Skeletal muscle tissue (tissue), 4 donors: Measurements from ENCODE around the gene FXR1. TPM values are rescaled to one million over a fixed set of nuclear protein-coding genes. Genes with fewer than 3 reads are reported as not detected.
"Not testable (repeated sequence)": the region's sequence is repeated elsewhere in the genome, so short reads cannot be mapped to it uniquely, and the experiment has no call there.

ENCODE experiments used
- H3K27ac ChIP-seq: one replicate; pipeline ENCODE4 v1.7.0; 2013; ENCODE audit warnings: mild to moderate bottlenecking, low read depth, low read length, inconsistent platforms
- H3K27me3 ChIP-seq, 3 donors: one replicate each; pipeline ENCODE4 v1.7.0; 2013; ENCODE audit warnings: low read length in 3 of 3; ENCODE audit not compliant: control insufficient read depth in 3 of 3, insufficient read depth in 3 of 3
- H3K36me3 ChIP-seq, 3 donors: one replicate each; pipeline ENCODE4 v1.7.0; 2013; ENCODE audit warnings: low read length in 3 of 3; ENCODE audit not compliant: control insufficient read depth in 3 of 3, insufficient read depth in 3 of 3
- H3K4me1 ChIP-seq, 3 donors: one replicate each; pipeline ENCODE4 v1.7.0; 2013; ENCODE audit warnings: low read length in 3 of 3, mild to moderate bottlenecking in 3 of 3; ENCODE audit not compliant: control insufficient read depth in 3 of 3, insufficient read depth in 3 of 3
- H3K4me3 ChIP-seq, 3 donors: one replicate each; pipeline ENCODE4 v1.7.0; 2013; ENCODE audit warnings: low read length in 3 of 3
- H3K9ac ChIP-seq, 3 donors: one replicate each; pipeline ENCODE4 v1.7.0; 2013; ENCODE audit warnings: low read length in 3 of 3, mild to moderate bottlenecking in 3 of 3, moderate library complexity in 2 of 3, low read depth in 1 of 3
- H3K9me3 ChIP-seq, 3 donors: one replicate each; pipeline ENCODE4 v1.7.0; 2013; ENCODE audit warnings: low read length in 3 of 3; ENCODE audit not compliant: control insufficient read depth in 3 of 3
- total RNA-seq: library from RNA; depleted of rRNA; stranded (reverse); fragments of >200 nt; gene quantifications from one replicate; pipeline ENCODE4 v1.2.3, GENCODE V29; 2014
- donor health status: Osteomylitis.

FXR1 gene
- total RNA-seq, 1 donor from 2014 or later, result 447 TPM

DNA sequence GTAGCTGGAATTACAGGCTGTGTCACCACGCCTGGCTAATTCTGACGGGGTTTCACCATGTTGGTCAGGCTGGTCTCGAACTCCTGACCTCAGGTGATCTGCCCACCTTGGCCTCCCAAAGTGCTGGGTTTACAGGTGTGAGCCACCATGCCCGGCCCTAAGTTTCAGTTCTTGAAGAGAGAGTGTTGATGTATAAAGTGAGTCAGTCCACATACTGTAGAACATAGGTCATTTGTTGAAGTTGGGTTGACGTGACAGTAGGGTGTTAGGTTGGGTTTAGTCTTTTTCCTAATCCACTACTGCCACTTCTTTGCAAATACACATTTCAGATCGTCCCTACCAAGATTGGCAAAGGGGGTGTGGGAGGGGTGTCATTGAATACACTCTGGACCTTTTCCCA is 61.8 kb downstream of the FXR1 start:
- Histone ChIP-seq H3K27ac (no peak overlapping the region), H3K36me3 (peaks cover 19 to 56% (median 37%) of the 10 kb centered on the region in 3 donors), H3K4me1 (peaks cover 0 to 5% (median 3%) of the 10 kb centered on the region in 3 donors), H3K4me3 (no peak overlapping the region), H3K9me3 (no peaks in the 10 kb centered on the region), H3K27me3 (no peaks in the 10 kb centered on the region), H3K9ac (no peak overlapping the region)

DNA sequence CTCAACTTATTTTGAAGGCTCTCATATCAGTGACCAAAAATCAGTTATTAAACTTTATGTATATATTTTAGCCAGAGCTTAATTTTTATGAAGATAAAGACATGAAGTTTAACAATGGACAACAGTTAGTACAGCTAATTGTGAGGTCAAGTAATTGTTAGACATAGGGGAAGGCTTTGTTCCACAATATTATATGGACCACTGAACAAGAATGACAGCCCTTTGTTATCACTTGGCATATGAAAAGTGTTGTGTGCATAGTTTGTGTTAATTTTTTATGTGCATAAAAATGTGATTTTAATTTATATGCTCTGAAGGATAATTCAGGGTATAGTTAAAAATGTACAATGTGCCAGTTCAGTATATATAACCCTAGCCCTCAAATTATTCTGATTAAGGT is 65.0 kb downstream of the FXR1 start:
- Histone ChIP-seq H3K4me3 (no peak overlapping the region), H3K9me3 (no peaks in the 10 kb centered on the region), H3K27me3 (no peaks in the 10 kb centered on the region), H3K36me3 (peaks cover 9 to 33% (median 19%) of the 10 kb centered on the region in 3 donors), H3K4me1 (peaks cover 5 to 16% (median 14%) of the 10 kb centered on the region in 3 donors), H3K9ac (no peak overlapping the region), H3K27ac (no peak overlapping the region)

DNA sequence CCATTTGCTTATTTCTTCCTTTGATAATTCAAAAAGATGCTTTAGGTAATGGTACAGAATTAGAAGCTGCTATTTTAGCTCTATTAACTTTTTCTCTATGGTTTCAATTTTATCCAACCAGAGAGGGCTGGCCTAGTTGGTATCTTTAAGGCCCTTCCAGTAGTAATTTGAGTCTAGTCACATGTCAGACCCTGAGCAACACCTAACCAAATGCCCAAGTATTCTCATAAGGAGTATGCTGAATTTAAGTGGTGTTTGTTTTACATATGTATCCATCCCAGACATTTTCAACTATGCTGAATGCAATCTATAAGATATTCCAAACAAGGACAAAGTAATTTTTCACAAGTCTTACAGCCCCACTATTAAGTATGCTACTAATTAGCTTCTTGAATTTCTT is 67.5 kb downstream of the FXR1 start:
- no peaks in the 10 kb centered on the region for H3K27me3 ChIP-seq
- H3K27ac ChIP-seq, result peak overlapping the region; percentile 72
- H3K9ac ChIP-seq, result no peak overlapping the region
- H3K36me3 ChIP-seq, result peaks cover 0 to 28% (median 11%) of the 10 kb centered on the region in 3 donors
- H3K9me3 ChIP-seq, result no peaks in the 10 kb centered on the region
- no peak overlapping the region for H3K4me3 ChIP-seq
- H3K4me1 ChIP-seq, result peaks cover 5 to 16% (median 14%) of the 10 kb centered on the region in 3 donors

DNA sequence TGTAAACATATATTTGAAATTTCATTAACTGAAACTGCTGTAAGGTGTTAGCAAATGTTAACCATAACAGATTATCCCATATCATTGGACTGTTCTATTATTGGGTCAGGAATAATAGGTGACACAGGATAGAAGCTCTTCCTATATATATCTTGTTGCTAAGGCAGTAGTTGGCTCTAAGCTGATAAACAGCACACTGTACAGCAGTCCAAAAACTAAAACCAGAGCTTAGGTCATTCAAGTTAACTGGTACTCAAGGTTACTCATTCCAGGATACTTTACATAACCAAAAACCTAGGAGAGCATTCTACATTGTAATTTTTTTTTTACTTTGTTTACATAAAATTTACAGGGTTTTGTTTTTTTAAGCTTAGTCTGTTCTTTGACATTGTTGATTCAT is 68.1 kb downstream of the FXR1 start:
- Histone ChIP-seq H3K4me1 (peaks cover 5 to 16% (median 14%) of the 10 kb centered on the region in 3 donors), H3K9me3 (no peaks in the 10 kb centered on the region), H3K27ac (peak overlapping the region; percentile 80), H3K4me3 (peak overlapping the region in 1 of 3 donors; percentile 14), H3K9ac (peak overlapping the region in 2 of 3 donors; percentile 17 to 38), H3K36me3 (peaks cover 0 to 31% (median 15%) of the 10 kb centered on the region in 3 donors), H3K27me3 (no peaks in the 10 kb centered on the region)

DNA sequence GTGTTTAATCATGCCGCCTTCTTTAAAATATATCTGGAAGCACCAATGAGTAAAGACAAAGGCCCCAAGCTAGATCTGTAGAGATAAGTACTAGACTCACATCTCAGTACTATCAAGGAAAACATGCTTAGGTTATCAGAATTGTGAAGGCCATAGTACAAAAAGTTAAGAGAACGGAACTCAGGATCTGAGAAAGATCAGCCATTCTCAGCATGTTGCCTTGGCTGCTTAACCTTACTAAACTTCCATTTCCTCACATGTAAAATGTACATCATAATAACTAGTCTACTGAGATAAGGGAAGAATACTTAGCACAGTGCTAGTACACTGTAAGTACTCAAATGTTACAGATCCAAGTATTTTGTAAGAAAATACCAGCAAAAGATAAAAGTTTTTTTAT is 69.4 kb downstream of the FXR1 start:
- peaks cover 0 to 32% (median 16%) of the 10 kb centered on the region in 3 donors for H3K36me3 ChIP-seq
- no peaks in the 10 kb centered on the region for H3K27me3 ChIP-seq
- H3K27ac ChIP-seq, result peak overlapping the region; percentile 80
- H3K9ac ChIP-seq, result no peak overlapping the region
- H3K4me3 ChIP-seq, result no peak overlapping the region
- H3K4me1 ChIP-seq, result peaks cover 5 to 16% (median 14%) of the 10 kb centered on the region in 3 donors
- no peaks in the 10 kb centered on the region for H3K9me3 ChIP-seq

DNA sequence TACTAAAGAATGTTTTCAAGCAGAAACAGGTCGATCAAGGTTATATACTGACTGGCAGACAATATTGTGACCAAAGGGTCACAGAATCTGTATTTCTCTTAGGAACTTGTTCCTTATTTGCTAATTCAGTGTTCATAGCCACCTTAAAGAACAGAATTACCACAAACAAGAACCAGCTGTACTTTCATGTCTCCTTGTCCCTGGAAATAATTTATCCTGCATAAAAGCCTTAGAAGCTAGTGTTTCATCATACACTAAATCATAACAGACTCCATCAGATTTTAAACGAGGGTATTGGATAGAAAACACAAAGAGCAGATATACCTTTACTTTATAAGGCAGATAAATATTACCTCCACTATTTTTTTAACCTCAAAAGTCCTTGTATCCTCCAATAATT is 70.7 kb downstream of the FXR1 start:
- peaks cover 15 to 25% (median 22%) of the 10 kb centered on the region in 3 donors for H3K4me1 ChIP-seq

DNA sequence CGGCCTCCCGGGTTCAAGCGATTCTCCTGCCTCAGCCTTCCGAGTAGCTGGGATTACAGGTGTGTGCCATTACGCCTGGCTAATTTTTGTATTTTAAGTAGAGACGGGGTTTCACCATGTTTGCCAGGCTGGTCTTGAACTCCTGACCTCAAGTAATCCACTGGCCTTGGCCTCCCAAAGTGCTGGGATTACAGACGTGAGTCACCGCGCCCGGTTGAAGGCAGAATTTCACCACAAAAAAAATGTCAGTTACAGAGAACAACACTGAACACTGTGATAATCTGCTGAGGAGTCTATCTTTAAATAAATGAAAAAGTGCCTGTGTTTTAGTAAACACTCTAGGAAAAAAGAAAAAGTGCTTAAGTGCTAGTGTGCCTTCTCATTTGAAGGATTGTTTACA is 73.9 kb downstream of the FXR1 start:
- not testable (repeated sequence) for H3K27ac ChIP-seq, H3K27me3 ChIP-seq, H3K9ac ChIP-seq, H3K4me3 ChIP-seq, H3K9me3 ChIP-seq
- Histone ChIP-seq H3K36me3 (peaks cover 8 to 33% (median 21%) of the 10 kb centered on the region in 3 donors), H3K4me1 (peaks cover 12 to 19% (median 19%) of the 10 kb centered on the region in 3 donors)

More for the DNA sequence above, 70.7 kb downstream of the FXR1 start:
- Histone ChIP-seq H3K27me3 (no peaks in the 10 kb centered on the region), H3K9ac (no peak overlapping the region), H3K4me3 (no peak overlapping the region), H3K27ac (no peak overlapping the region), H3K9me3 (no peaks in the 10 kb centered on the region), H3K36me3 (peaks cover 5 to 40% (median 24%) of the 10 kb centered on the region in 3 donors)

DNA sequence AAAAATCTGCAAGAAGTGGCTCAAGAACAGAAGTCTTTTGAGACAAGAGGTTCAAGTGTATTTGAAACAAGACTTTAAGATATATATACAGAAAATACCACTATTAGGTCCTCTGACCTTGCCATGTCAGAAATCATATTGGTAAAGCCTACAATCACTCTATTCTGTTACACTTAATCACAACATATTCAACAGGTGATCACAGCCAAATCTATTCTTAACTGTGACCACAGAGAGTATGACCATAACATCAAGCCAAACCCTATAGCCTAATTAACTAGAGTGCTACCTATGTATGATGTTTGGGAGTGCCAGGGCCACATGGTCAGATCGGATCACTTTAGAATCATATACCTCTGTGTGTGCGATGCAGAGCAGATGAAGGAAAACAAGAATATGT is 74.9 kb downstream of the FXR1 start:
- no peak overlapping the region for H3K4me3 ChIP-seq
- peak overlapping the region; percentile 16 for H3K27ac ChIP-seq
- no peak overlapping the region for H3K9ac ChIP-seq
- H3K36me3 ChIP-seq, result peaks cover 8 to 31% (median 21%) of the 10 kb centered on the region in 3 donors
- no peaks in the 10 kb centered on the region for H3K27me3 ChIP-seq
- no peaks in the 10 kb centered on the region for H3K9me3 ChIP-seq
- peaks cover 11 to 16% (median 12%) of the 10 kb centered on the region in 3 donors for H3K4me1 ChIP-seq

DNA sequence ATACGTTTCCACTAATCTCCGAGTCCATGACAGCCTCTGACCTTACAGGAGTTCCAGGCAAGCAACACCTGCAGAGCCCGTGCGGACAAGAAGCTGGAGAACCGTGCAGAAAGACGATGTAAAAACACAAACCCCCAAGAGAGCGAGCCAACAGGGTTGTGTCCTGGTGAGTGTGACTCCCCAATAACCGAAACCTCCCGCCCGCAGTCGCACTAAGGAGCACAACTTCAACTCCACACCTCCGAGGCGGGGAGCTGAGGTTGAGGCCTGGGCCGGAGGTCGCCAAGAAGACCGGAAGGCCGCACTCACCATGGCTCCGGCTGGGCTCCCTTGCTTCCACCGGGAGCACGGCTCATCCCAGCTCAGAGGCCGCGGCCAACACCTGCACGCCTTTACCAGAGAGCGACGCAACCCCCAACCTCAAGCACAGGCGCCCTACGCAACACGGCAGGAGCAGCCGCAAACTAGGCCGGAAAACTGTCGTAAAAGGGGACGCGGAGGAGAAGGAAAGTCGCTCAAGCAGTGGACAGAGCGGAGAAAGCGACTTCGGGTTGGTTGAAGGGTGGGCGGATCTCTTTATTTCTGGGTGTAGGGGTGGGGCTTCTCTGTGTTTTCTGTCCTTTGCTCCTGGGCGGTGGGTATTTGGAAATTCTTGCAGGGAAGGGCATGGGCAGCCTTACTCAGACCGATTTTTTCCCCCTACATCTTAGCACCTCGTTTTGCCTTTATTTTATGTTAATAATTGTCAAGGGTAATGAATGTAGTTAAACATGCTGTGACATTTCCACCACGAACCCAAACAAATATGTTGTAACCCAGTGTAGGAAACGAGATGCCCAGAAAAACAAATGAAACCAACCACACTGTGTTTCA is 77.1 kb downstream of the FXR1 start, which contains the start of gene DNAJC19:
DNAJC19 (minus strand) TSS at position 446 of the 873 bp plus-strand sequence; CDS start at position 312, 134 bp downstream.
- no peaks in the 10 kb centered on the region for H3K27me3 ChIP-seq
- H3K36me3 ChIP-seq, result peaks cover 8 to 25% (median 21%) of the 10 kb centered on the region in 3 donors
- peak within 1 kb of the TSS; percentile 85 to 95 (median 87) for H3K4me3 ChIP-seq
- peaks cover 11 to 16% (median 12%) of the 10 kb centered on the region in 3 donors for H3K4me1 ChIP-seq
- peak within 1 kb of the TSS; percentile 93 to 97 (median 94) for H3K9ac ChIP-seq
- H3K9me3 ChIP-seq, result no peaks in the 10 kb centered on the region
- H3K27ac ChIP-seq, result peak within 1 kb of the TSS; percentile 82

DNA sequence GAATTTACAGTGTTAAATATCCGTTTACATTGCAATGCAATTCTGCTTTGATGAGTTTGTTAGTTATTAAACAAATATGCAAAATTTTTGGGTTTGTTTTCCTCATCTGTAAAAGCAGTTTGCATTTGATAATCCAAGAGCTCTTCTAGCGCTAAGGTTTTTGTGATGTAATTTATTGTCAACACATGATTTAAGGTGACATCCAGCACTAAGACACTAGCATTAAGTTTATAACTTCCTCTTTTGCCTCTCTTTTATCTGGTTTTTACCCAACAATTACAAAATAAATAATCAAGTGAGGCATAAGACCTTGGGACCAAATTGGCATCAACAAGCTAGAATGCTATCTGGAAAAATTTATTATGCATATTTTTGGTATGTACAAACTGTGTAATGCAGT is 78.0 kb downstream of the FXR1 start:
- Histone ChIP-seq H3K9ac (peak overlapping the region in 2 of 3 donors; percentile 84 to 97), H3K36me3 (peaks cover 8 to 20% (median 15%) of the 10 kb centered on the region in 3 donors), H3K9me3 (no peaks in the 10 kb centered on the region), H3K27ac (peak overlapping the region; percentile 82), H3K4me1 (peaks cover 11 to 16% (median 12%) of the 10 kb centered on the region in 3 donors), H3K27me3 (no peaks in the 10 kb centered on the region), H3K4me3 (peak overlapping the region; percentile 85 to 95 (median 87))
